ENCODE results near the gene QARS1.

Gene QARS1

DNA sequence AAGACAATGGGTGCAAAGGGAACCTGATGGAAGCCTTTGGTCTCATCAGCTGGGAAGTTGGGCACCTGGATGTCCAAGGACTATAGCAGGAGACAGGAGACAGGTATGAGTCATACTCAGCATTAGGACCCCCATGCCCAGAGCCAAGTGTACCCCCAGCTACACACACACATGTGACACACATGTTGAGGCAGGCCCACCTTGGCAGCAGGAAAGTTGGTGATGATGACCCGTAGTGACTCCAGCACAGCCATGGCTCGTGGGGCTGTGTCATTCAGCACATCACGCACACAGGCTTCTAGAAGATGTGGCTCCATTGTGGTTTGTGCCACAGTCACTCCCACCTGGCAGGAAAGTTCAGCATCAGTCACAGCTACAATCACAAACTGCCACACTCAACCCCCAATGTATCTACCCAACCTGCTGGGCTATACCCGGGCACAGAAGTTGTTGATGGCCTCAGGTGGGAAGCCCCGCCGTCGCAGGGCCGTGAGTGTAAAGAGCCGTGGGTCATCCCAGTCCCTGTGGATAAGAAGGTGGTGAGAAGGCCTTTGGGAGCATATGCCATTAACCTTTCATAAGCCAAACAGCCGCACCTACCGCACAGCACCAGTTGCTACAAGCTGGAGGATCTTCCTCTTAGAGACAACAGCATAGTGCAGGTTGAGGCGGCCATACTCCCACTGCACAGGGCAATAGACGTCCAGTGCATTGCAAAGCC, 5.5 kb downstream of the QARS1 start:
- Histone ChIP-seq H3K36me3 (ENCODE audit: control insufficient read depth in 5 of 5, insufficient read depth in 5 of 5, low read length in 5 of 5) (peaks cover 0 to 60% (median 56%) of the 10 kb centered on the region in 5 donors), H3K4me3 (ENCODE audit: low read depth in 1 of 5, low read length in 5 of 5) (no peak overlapping the region), H3K9me3 (ENCODE audit: control insufficient read depth in 5 of 5, low read length in 5 of 5) (no peaks in the 10 kb centered on the region), H3K27me3 (ENCODE audit: control insufficient read depth in 5 of 5, insufficient read depth in 4 of 5, low read length in 5 of 5) (no peaks in the 10 kb centered on the region), H3K4me1 (ENCODE audit: control insufficient read depth in 5 of 5, insufficient read depth in 5 of 5, low read length in 5 of 5) (peaks cover 6 to 20% (median 18%) of the 10 kb centered on the region in 5 donors), H3K27ac (ENCODE audit: low read depth, low read length) (no peak overlapping the region), H3K9ac (ENCODE audit: low read length in 5 of 5) (no peak overlapping the region)

DNA sequence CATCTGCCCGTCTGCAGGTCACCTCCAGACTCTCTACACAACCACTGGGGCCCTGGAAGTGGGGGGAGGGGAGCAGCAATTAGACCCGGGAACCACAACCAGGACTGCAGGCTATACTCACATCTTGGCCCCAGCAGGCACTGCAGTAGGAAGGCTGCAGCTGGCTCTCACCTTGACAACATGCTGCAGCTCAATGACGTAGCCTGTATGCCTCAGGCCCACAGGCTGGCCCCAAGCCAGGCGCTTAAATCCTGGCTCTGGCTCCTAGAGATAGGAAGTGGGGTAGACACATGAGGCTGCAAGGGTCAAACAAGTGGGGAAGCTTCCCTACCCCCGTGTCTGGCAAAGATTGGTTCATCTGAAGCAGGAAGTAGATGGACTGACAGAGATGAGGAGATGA, 6.1 kb downstream of the QARS1 start:
- Histone ChIP-seq H3K27ac (ENCODE audit: low read depth, low read length) (no peak overlapping the region), H3K9me3 (ENCODE audit: control insufficient read depth in 5 of 5, low read length in 5 of 5) (no peaks in the 10 kb centered on the region), H3K4me3 (ENCODE audit: low read depth in 1 of 5, low read length in 5 of 5) (no peak overlapping the region), H3K27me3 (ENCODE audit: control insufficient read depth in 5 of 5, insufficient read depth in 4 of 5, low read length in 5 of 5) (no peaks in the 10 kb centered on the region), H3K36me3 (ENCODE audit: control insufficient read depth in 5 of 5, insufficient read depth in 5 of 5, low read length in 5 of 5) (peaks cover 0 to 60% (median 56%) of the 10 kb centered on the region in 5 donors), H3K9ac (ENCODE audit: low read length in 5 of 5) (no peak overlapping the region), H3K4me1 (ENCODE audit: control insufficient read depth in 5 of 5, insufficient read depth in 5 of 5, low read length in 5 of 5) (peaks cover 2 to 14% (median 12%) of the 10 kb centered on the region in 5 donors)

DNA sequence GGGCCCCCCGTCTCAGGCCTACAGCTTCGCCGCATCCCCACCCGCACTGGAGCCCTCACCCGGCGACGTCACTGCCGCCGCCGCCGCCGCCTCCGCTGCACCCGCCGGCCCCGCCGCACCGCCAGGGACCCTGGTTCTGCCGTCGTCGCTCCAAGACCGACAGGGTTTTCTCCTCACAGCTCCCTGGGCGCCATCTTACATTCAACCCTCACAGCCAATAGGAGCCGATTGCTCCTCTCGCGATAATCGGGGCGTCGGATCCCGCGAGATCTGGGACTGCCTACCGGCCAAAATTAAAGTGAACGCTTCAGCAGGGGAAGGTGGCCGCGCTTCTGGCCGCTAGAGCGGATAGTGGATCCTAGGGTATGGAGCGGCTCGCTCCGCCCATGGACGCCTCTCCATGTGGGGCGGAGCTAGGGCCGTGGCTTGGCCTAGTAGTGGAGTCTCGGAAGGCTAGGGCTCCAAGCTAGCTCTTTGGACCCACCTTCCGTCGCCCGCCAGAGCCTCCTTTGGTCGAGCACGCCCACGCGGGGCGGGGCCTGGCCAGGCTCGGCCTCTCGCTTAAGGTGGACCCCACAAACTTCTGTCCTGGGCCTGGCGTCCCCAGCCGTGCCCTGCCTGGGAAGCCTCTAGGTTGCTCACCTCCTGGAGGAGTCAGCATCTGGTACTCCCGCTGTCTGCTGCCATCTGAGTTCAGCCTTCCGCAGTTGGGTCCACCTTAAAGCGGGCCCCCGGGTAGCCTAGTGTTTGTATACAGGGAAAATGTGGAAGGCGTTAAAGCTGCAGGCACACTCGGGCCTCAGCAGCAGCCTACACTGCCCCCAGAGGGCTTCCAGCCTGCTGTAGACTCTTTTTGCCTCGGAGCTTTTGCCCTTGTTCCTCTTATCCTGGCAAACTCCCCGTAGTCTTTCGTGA, 10.4 kb downstream of the QARS1 start, which contains the start of gene QRICH1:
TSS of gene QRICH1 (minus strand) at position 219 of the 915 bp plus-strand sequence. CDS start 17,054 bp downstream, outside the sequence.
- Histone ChIP-seq H3K27me3 (ENCODE audit: control insufficient read depth in 5 of 5, insufficient read depth in 4 of 5, low read length in 5 of 5) (no peaks in the 10 kb centered on the region), H3K4me1 (ENCODE audit: control insufficient read depth in 5 of 5, insufficient read depth in 5 of 5, low read length in 5 of 5) (peaks cover 5 to 41% (median 34%) of the 10 kb centered on the region in 5 donors), H3K9me3 (ENCODE audit: control insufficient read depth in 5 of 5, low read length in 5 of 5) (no peaks in the 10 kb centered on the region), H3K4me3 (ENCODE audit: low read depth in 1 of 5, low read length in 5 of 5) (peak within 1 kb of the TSS; percentile 79 to 98 (median 92)), H3K27ac (ENCODE audit: low read depth, low read length) (peak within 1 kb of the TSS; percentile 93), H3K9ac (ENCODE audit: low read length in 5 of 5) (peak within 1 kb of the TSS; percentile 63 to 94 (median 87)), H3K36me3 (ENCODE audit: control insufficient read depth in 5 of 5, insufficient read depth in 5 of 5, low read length in 5 of 5) (peaks cover 0 to 24% (median 20%) of the 10 kb centered on the region in 5 donors)

DNA sequence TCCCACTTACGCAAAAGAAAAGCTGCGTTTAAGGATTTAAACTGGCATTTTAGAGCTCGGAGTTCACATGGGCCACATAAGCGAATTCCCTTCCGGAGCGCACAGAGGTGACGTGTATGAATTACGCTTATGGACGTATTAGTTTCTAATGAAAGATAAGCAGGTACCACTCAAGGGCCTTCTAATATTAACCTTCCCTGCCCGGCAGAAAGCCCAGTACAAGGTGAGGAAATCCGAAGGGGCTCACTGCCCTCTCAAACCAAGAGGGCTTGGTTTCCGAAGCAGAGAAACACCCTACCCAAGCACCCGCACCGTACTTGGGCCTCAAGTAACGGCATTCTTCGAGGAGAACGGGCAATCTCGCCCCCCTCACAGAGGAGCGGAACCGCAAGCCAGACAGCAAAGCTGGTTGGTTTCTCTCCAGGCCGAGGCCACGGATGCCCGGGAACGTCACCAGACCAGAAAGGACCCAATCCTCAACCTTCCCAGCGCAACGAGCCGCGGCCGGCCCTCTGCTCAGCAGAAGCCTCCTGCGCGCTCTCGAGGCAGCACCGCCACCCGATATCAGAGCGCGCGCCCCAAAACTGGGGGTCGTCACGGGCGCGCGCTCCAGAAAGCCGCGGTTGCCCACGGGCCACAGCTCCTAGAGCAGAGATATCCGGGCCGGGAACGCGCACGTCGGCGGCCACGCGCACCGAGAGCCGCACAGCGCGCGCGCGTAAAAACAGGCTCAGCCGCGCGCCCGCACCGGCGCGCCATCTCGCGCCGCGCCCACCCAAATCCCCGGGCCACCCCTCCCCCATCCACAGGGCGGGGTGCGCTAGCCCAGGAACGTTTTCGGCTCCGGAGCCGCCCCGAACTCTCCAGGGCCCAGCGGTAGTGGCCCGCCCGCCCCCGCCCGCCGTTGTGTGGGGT, 11.4 kb downstream of the QARS1 start:
- peak overlapping the region; percentile 63 to 94 (median 87) for H3K9ac ChIP-seq (ENCODE audit: low read length in 5 of 5)

DNA sequence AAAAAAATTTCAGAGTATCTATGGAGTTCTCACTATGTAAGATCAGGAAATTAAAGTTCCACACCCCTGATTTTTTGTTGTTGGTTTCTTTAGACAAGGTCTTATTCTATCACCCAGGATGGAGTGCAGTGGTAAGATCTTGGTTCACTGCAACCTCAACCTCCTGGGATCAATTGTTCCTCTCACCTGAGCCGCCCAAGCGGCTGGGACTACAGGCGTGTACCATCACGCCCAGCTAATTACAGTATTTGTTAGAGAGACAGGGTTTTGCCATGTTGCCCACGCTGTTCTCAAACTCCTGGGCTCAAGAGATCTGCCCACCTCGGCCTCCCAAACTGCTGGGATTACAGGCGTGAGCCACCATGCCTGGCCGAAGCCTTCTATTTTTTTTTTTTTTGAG, 23.1 kb downstream of the QARS1 start:
- Histone ChIP-seq H3K4me1 (ENCODE audit: control insufficient read depth in 5 of 5, insufficient read depth in 5 of 5, low read length in 5 of 5) (peaks cover 0 to 5% (median 1%) of the 10 kb centered on the region in 5 donors), H3K9me3 (ENCODE audit: control insufficient read depth in 5 of 5, low read length in 5 of 5) (no peaks in the 10 kb centered on the region), H3K36me3 (ENCODE audit: control insufficient read depth in 5 of 5, insufficient read depth in 5 of 5, low read length in 5 of 5) (peaks cover 0 to 23% (median 8%) of the 10 kb centered on the region in 5 donors), H3K27ac (ENCODE audit: low read depth, low read length) (no peak overlapping the region), H3K9ac (ENCODE audit: low read length in 5 of 5) (no peak overlapping the region), H3K4me3 (ENCODE audit: low read depth in 1 of 5, low read length in 5 of 5) (no peak overlapping the region), H3K27me3 (ENCODE audit: control insufficient read depth in 5 of 5, insufficient read depth in 4 of 5, low read length in 5 of 5) (no peaks in the 10 kb centered on the region)

More for the DNA sequence above, 11.4 kb downstream of the QARS1 start:
- Histone ChIP-seq H3K36me3 (ENCODE audit: control insufficient read depth in 5 of 5, insufficient read depth in 5 of 5, low read length in 5 of 5) (peaks cover 0 to 15% (median 11%) of the 10 kb centered on the region in 5 donors), H3K4me1 (ENCODE audit: control insufficient read depth in 5 of 5, insufficient read depth in 5 of 5, low read length in 5 of 5) (peaks cover 5 to 41% (median 34%) of the 10 kb centered on the region in 5 donors), H3K27ac (ENCODE audit: low read depth, low read length) (peak overlapping the region; percentile 93), H3K4me3 (ENCODE audit: low read depth in 1 of 5, low read length in 5 of 5) (peak overlapping the region; percentile 79 to 98 (median 92)), H3K9me3 (ENCODE audit: control insufficient read depth in 5 of 5, low read length in 5 of 5) (no peaks in the 10 kb centered on the region), H3K27me3 (ENCODE audit: control insufficient read depth in 5 of 5, insufficient read depth in 4 of 5, low read length in 5 of 5) (no peaks in the 10 kb centered on the region)

DNA sequence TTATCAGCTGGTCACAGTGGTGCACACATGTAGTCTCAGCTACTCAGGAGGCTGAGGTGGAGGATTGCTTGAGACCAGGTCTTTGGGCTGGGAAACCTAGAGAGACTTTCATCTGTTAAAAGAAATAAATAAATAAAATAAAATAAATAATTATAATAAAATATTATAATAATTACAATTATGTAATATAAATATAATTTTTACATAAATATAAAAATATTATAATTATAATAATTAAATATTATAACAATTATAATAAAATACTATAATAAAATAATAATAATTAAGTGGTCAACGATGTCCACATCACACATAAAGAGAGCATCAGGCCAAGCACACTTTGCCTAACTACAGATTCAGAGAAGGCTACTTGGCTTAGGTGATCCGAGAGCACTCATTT, 25.3 kb downstream of the QARS1 start:
- H3K9ac ChIP-seq (ENCODE audit: low read length in 5 of 5): no peak overlapping the region
- H3K27me3 ChIP-seq (ENCODE audit: control insufficient read depth in 5 of 5, insufficient read depth in 4 of 5, low read length in 5 of 5): no peaks in the 10 kb centered on the region
- H3K9me3 ChIP-seq (ENCODE audit: control insufficient read depth in 5 of 5, low read length in 5 of 5): no peaks in the 10 kb centered on the region
- H3K27ac ChIP-seq (ENCODE audit: low read depth, low read length): no peak overlapping the region
- H3K36me3 ChIP-seq (ENCODE audit: control insufficient read depth in 5 of 5, insufficient read depth in 5 of 5, low read length in 5 of 5): peaks cover 0 to 41% (median 28%) of the 10 kb centered on the region in 5 donors
- no peak overlapping the region for H3K4me3 ChIP-seq (ENCODE audit: low read depth in 1 of 5, low read length in 5 of 5)
- H3K4me1 ChIP-seq (ENCODE audit: control insufficient read depth in 5 of 5, insufficient read depth in 5 of 5, low read length in 5 of 5): peaks cover 0 to 5% (median 1%) of the 10 kb centered on the region in 5 donors

DNA sequence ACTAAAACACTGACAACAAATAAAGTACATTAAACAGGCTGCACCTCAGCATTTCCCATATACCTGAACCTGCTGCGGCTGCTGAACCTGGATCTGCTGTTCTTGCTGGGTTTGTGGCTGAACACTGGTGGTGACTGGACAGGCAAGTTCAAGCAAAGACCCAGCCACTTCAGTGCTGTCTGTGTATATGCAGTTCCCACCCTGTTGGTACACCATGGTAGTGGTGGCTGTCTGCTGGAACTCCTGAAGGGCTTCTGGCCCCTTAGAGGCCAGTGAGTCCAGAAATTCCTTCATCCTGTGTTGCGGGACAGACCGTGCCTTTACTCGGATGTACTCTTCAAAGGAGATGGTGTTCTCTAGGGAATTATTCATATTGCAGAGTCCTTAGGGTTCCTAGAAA, 27.9 kb downstream of the QARS1 start:
- no peaks in the 10 kb centered on the region for H3K27me3 ChIP-seq (ENCODE audit: control insufficient read depth in 5 of 5, insufficient read depth in 4 of 5, low read length in 5 of 5)
- peaks cover 0 to 67% (median 52%) of the 10 kb centered on the region in 5 donors for H3K36me3 ChIP-seq (ENCODE audit: control insufficient read depth in 5 of 5, insufficient read depth in 5 of 5, low read length in 5 of 5)
- H3K9me3 ChIP-seq (ENCODE audit: control insufficient read depth in 5 of 5, low read length in 5 of 5): no peaks in the 10 kb centered on the region
- H3K9ac ChIP-seq (ENCODE audit: low read length in 5 of 5): no peak overlapping the region
- H3K4me3 ChIP-seq (ENCODE audit: low read depth in 1 of 5, low read length in 5 of 5): no peak overlapping the region
- H3K4me1 ChIP-seq (ENCODE audit: control insufficient read depth in 5 of 5, insufficient read depth in 5 of 5, low read length in 5 of 5): peaks cover 0 to 5% (median 1%) of the 10 kb centered on the region in 5 donors
- H3K27ac ChIP-seq (ENCODE audit: low read depth, low read length): no peak overlapping the region

DNA sequence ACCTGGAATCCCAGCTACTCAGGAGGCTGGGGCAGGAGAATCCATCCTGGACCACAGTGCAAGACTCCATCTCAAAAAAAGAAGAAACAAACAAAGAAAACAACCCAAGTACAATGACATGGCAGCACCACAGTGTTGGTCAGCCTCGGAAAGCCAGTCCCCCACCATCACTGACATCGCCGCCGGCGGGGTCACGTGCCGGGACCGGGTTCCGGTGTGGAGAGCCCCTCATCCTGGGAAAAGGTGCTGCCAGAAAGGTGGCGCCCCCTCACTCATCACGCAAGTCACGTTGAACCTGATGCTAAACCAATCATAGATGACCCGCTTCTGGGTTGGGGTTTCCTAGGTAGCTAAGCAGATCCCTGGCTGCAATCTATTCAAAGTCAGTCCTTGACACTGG, 28.4 kb downstream of the QARS1 start:
- no peak overlapping the region for H3K4me3 ChIP-seq (ENCODE audit: low read depth in 1 of 5, low read length in 5 of 5)
- H3K9ac ChIP-seq (ENCODE audit: low read length in 5 of 5): no peak overlapping the region
- no peaks in the 10 kb centered on the region for H3K9me3 ChIP-seq (ENCODE audit: control insufficient read depth in 5 of 5, low read length in 5 of 5)
- no peak overlapping the region for H3K27ac ChIP-seq (ENCODE audit: low read depth, low read length)
- peaks cover 0 to 5% (median 1%) of the 10 kb centered on the region in 5 donors for H3K4me1 ChIP-seq (ENCODE audit: control insufficient read depth in 5 of 5, insufficient read depth in 5 of 5, low read length in 5 of 5)
- no peaks in the 10 kb centered on the region for H3K27me3 ChIP-seq (ENCODE audit: control insufficient read depth in 5 of 5, insufficient read depth in 4 of 5, low read length in 5 of 5)
- peaks cover 0 to 73% (median 57%) of the 10 kb centered on the region in 5 donors for H3K36me3 ChIP-seq (ENCODE audit: control insufficient read depth in 5 of 5, insufficient read depth in 5 of 5, low read length in 5 of 5)

DNA sequence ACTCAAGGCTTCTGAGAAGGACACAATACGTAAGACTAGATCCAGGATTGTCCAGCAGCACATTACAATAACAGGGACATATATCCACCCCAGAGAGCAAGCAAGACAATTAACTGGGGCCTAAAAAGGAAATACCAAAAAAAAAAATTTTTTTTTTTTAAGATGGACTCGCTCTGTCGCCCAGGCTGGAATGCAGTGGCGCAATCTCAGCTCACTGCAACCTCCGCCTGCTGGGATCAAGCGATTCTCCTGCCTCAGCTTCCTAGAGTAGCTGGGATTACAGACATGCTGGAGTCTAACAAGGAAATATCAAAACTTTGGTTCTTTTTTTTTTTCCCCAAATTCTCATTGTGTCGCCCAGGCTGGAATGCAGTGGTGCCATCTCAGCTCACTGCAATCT, 46.5 kb downstream of the QARS1 start:
- Histone ChIP-seq H3K9me3 (ENCODE audit: control insufficient read depth in 5 of 5, low read length in 5 of 5) (no peaks in the 10 kb centered on the region), H3K4me1 (ENCODE audit: control insufficient read depth in 5 of 5, insufficient read depth in 5 of 5, low read length in 5 of 5) (peaks cover 2 to 26% (median 19%) of the 10 kb centered on the region in 5 donors), H3K9ac (ENCODE audit: low read length in 5 of 5) (peak overlapping the region in 1 of 5 donors; percentile 13), H3K27ac (ENCODE audit: low read depth, low read length) (peak overlapping the region; percentile 11), H3K4me3 (ENCODE audit: low read depth in 1 of 5, low read length in 5 of 5) (no peak overlapping the region), H3K36me3 (ENCODE audit: control insufficient read depth in 5 of 5, insufficient read depth in 5 of 5, low read length in 5 of 5) (peaks cover 9 to 59% (median 41%) of the 10 kb centered on the region in 5 donors), H3K27me3 (ENCODE audit: control insufficient read depth in 5 of 5, insufficient read depth in 4 of 5, low read length in 5 of 5) (no peaks in the 10 kb centered on the region)

All from subcutaneous abdominal adipose tissue (tissue), 5 donors.